IPS-18c (cell line): Measurements from ENCODE around the gene LONRF2.

Experiments
- H3K4me3 ChIP-seq: 2 replicates; pipeline ENCODE4 v1.7.0; 2013; ENCODE audit warnings: low read depth, mild to moderate bottlenecking, low read length, moderate library complexity; ENCODE audit not compliant: insufficient read depth
- H3K9me3 ChIP-seq: one replicate; pipeline ENCODE4 v1.6.1; 2013; ENCODE audit warnings: mild to moderate bottlenecking, low read length, moderate library complexity; ENCODE audit not compliant: control insufficient read depth, insufficient read depth

Gene LONRF2

GRCh38 chr2:100283724-100284501, 38.4 kb downstream of the LONRF2 start:
- H3K9me3 ChIP-seq, result no peaks in the 10 kb centered on the region
- H3K4me3 ChIP-seq, result no peak overlapping the region

GRCh38 chr2:100281521-100282438, 40.5 kb downstream of the LONRF2 start:
- no peak overlapping the region for H3K4me3 ChIP-seq
- no peaks in the 10 kb centered on the region for H3K9me3 ChIP-seq

GRCh38 chr2:100279586-100280534, 42.4 kb downstream of the LONRF2 start:
- H3K9me3 ChIP-seq, result no peaks in the 10 kb centered on the region
- no peak overlapping the region for H3K4me3 ChIP-seq

GRCh38 chr2:100278986-100279385, 43.3 kb downstream of the LONRF2 start:
- Histone ChIP-seq H3K4me3 (no peak overlapping the region), H3K9me3 (no peaks in the 10 kb centered on the region)

- no peak overlapping the region for H3K4me3 ChIP-seq
- H3K9me3 ChIP-seq, result no peaks in the 10 kb centered on the region
These were observed 43.8 kb downstream of the LONRF2 start for GRCh38 chr2:100278501-100278900.

- H3K9me3 ChIP-seq, result no peaks in the 10 kb centered on the region
- no peak overlapping the region for H3K4me3 ChIP-seq
These were observed 44.6 kb downstream of the LONRF2 start for GRCh38 chr2:100277540-100278207.

- H3K9me3 ChIP-seq, result no peaks in the 10 kb centered on the region
These were observed 45.6 kb downstream of the LONRF2 start for GRCh38 chr2:100276716-100277115.

GRCh38 chr2:100275200-100275589, 47.1 kb downstream of the LONRF2 start:
- Histone ChIP-seq H3K9me3 (no peaks in the 10 kb centered on the region), H3K4me3 (no peak overlapping the region)

More at GRCh38 chr2:100276716-100277115, 45.6 kb downstream of the LONRF2 start:
- no peak overlapping the region for H3K4me3 ChIP-seq

GRCh38 chr2:100274566-100275199, 47.6 kb downstream of the LONRF2 start:
- H3K4me3 ChIP-seq, result no peak overlapping the region
- no peaks in the 10 kb centered on the region for H3K9me3 ChIP-seq

GRCh38 chr2:100274076-100274475, 48.2 kb downstream of the LONRF2 start:
- H3K9me3 ChIP-seq, result no peaks in the 10 kb centered on the region
- H3K4me3 ChIP-seq, result no peak overlapping the region

- H3K9me3 ChIP-seq, result no peaks in the 10 kb centered on the region
- H3K4me3 ChIP-seq, result no peak overlapping the region
These were observed 48.9 kb downstream of the LONRF2 start for GRCh38 chr2:100273387-100273786.

GRCh38 chr2:100272841-100273329, 49.4 kb downstream of the LONRF2 start:
- H3K4me3 ChIP-seq, result no peak overlapping the region
- H3K9me3 ChIP-seq, result no peaks in the 10 kb centered on the region

- H3K9me3 ChIP-seq, result no peaks in the 10 kb centered on the region
These were observed 51.1 kb downstream of the LONRF2 start for GRCh38 chr2:100271210-100271609.

GRCh38 chr2:100270381-100271146, 51.7 kb downstream of the LONRF2 start:
- Histone ChIP-seq H3K4me3 (no peak overlapping the region; the same call in 1 of the 2 replicates), H3K9me3 (no peaks in the 10 kb centered on the region)

More at GRCh38 chr2:100271210-100271609, 51.1 kb downstream of the LONRF2 start:
- no peak overlapping the region for H3K4me3 ChIP-seq

GRCh38 chr2:100269889-100270288, 52.4 kb downstream of the LONRF2 start:
- Histone ChIP-seq H3K9me3 (no peaks in the 10 kb centered on the region), H3K4me3 (no peak overlapping the region)
